Osteoblast (primary cell): ENCODE measurements around the gene MYO3B. TPM values are rescaled to one million over a fixed set of nuclear protein-coding genes. Genes with fewer than 3 reads are reported as not detected.

ENCODE experiments used
- DNase-seq: peaks from one replicate; pipeline ENCODE4 v3.0.0; 2011; ENCODE audit warnings: low spot score, mixed read lengths; ENCODE audit not compliant: insufficient read length; ENCODE audit errors: missing footprints
- H2AFZ ChIP-seq: 2 replicates; pipeline ENCODE4 v1.6.0; 2011; ENCODE audit warnings: mild to moderate bottlenecking, low read length
- H3K27ac ChIP-seq: 2 replicates; pipeline ENCODE4 v1.5.1; 2011; ENCODE audit warnings: mild to moderate bottlenecking, low read depth, low read length, moderate library complexity
- H3K27me3 ChIP-seq: 2 replicates; pipeline ENCODE4 v1.6.0; 2012; ENCODE audit warnings: mild to moderate bottlenecking, control low read depth, inconsistent platforms, low read length, moderate library complexity; ENCODE audit not compliant: insufficient read depth
- H3K36me3 ChIP-seq: 2 replicates; pipeline ENCODE4 v1.5.1; 2011; ENCODE audit warnings: mild to moderate bottlenecking, low read length, control low read depth, moderate library complexity; ENCODE audit not compliant: insufficient read depth
- H3K4me1 ChIP-seq: 2 replicates; pipeline ENCODE4 v1.5.1; 2011; ENCODE audit warnings: mild to moderate bottlenecking, low read length, control low read depth, moderate library complexity; ENCODE audit not compliant: insufficient read depth
- H3K4me2 ChIP-seq: 2 replicates; pipeline ENCODE4 v1.6.0; 2011; ENCODE audit warnings: mild to moderate bottlenecking, low read length; ENCODE audit not compliant: insufficient read depth
- H3K4me3 ChIP-seq: fragments of 200-600 bp; sonication (generic); 3 replicates; pipeline ENCODE4 v1.5.1; 2012; ENCODE audit warnings: mild to moderate bottlenecking, low read length, inconsistent platforms; ENCODE audit not compliant: insufficient read depth
- H3K79me2 ChIP-seq: 2 replicates; pipeline ENCODE4 v1.6.0; 2012; ENCODE audit warnings: mild to moderate bottlenecking, low read length, control low read depth, inconsistent platforms; ENCODE audit not compliant: insufficient read depth
- H3K9me3 ChIP-seq: 2 replicates; pipeline ENCODE4 v1.5.1; 2011; ENCODE audit warnings: low read depth, low read length, control low read depth
- H4K20me1 ChIP-seq: 2 replicates; pipeline ENCODE4 v1.6.0; 2012; ENCODE audit warnings: mild to moderate bottlenecking, low read length, control low read depth; ENCODE audit not compliant: insufficient read depth
- total RNA-seq: library from RNA; depleted of rRNA; stranded (reverse); fragments of >200 nt; gene quantifications from 2 replicates; pipeline ENCODE4 v1.2.3, GENCODE V29; 2012
- TF ChIP-seq, protein P1 (sequence below): IDR thresholded peaks from 2 replicates; pipeline ENCODE4 v1.5.1; 2011; ENCODE audit warnings: mild to moderate bottlenecking, low read depth, low read length, moderate library complexity; ENCODE audit errors: extremely low read depth

The MYO3B gene
- total RNA-seq, 1 donor = 0.36 TPM

DNA sequence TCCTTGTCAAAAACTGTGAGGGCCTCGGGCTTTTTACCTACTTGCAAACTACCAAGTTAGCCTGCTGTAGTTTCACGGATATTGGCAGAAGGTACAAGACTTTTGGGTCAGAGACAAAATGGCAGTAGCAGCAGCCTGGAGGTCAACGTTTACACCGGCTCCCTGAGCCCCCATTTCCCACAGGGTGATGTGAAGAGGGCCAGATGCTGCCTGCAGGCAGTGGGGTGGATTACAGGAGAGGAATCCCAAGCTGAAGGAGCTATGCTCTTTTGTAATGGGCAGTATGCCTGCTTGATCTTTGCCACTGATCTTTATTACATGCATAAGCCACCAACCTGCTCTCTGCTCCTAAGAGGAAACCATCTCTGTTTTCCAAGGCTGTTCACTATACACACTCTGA is 507.6 kb downstream of the MYO3B start:
- Histone ChIP-seq H3K36me3 (no peaks in the 10 kb centered on the region), H3K27ac (no peak overlapping the region), H3K9me3 (no peaks in the 10 kb centered on the region), H2AFZ (no peak overlapping the region), H4K20me1 (no peaks in the 10 kb centered on the region), H3K27me3 (no peaks in the 10 kb centered on the region), H3K4me2 (no peak overlapping the region), H3K4me3 (no peak overlapping the region), H3K79me2 (no peaks in the 10 kb centered on the region), H3K4me1 (no peaks in the 10 kb centered on the region)
- no peak for DNase-seq
- TF ChIP-seq, protein P1, sequence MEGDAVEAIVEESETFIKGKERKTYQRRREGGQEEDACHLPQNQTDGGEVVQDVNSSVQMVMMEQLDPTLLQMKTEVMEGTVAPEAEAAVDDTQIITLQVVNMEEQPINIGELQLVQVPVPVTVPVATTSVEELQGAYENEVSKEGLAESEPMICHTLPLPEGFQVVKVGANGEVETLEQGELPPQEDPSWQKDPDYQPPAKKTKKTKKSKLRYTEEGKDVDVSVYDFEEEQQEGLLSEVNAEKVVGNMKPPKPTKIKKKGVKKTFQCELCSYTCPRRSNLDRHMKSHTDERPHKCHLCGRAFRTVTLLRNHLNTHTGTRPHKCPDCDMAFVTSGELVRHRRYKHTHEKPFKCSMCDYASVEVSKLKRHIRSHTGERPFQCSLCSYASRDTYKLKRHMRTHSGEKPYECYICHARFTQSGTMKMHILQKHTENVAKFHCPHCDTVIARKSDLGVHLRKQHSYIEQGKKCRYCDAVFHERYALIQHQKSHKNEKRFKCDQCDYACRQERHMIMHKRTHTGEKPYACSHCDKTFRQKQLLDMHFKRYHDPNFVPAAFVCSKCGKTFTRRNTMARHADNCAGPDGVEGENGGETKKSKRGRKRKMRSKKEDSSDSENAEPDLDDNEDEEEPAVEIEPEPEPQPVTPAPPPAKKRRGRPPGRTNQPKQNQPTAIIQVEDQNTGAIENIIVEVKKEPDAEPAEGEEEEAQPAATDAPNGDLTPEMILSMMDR = no peak

DNA sequence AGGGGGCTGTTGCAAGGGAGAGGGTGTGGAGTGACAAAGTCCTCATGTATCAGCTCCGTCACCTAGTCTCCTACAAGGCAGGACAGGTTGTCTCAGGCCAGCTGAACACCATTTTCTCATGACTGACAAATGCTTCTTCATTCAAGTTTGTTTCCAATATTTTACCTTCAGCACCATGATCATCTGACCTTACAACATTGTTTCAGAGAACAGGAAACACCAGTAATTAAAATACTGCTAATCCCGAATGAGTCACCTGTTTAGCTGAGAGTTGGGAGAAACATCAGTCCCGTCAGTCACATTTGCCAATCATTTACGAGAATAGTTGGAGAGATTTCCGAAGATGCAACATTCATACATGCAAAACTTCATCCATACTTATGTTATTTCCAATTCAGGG is 511.5 kb downstream of the MYO3B start:
- no peaks in the 10 kb centered on the region for H3K36me3 ChIP-seq
- no peaks in the 10 kb centered on the region for H3K79me2 ChIP-seq
- H4K20me1 ChIP-seq = no peaks in the 10 kb centered on the region
- no peaks in the 10 kb centered on the region for H3K27me3 ChIP-seq
- no peak overlapping the region for H2AFZ ChIP-seq
- H3K4me2 ChIP-seq = no peak overlapping the region
- H3K27ac ChIP-seq = no peak overlapping the region
- TF ChIP-seq, protein P1 = no peak
- DNase-seq = no peak
- H3K4me3 ChIP-seq = no peak overlapping the region
- no peaks in the 10 kb centered on the region for H3K4me1 ChIP-seq
- H3K9me3 ChIP-seq = no peaks in the 10 kb centered on the region

DNA sequence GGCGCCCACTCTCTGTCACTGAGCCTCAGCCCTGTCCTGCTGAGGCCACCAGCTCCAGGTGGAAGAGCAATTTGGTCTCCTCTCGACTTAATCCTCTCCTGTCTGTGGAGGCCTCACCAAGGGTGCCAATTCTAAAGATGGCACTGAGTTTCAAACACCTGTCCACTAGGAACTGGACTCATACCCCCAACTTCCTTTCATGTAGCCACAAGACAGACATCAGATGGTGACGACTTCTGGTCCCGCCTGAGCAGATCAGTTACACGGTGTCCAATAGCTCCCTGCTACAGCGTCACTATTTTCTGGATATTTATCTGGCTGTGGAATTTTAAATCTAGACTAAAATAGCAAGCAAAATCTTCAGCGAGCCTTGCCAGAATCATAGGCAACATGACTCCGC is 512.7 kb downstream of the MYO3B start:
- Histone ChIP-seq H3K36me3 (no peaks in the 10 kb centered on the region), H3K4me1 (no peaks in the 10 kb centered on the region), H3K9me3 (no peaks in the 10 kb centered on the region), H3K4me2 (no peak overlapping the region), H3K27ac (no peak overlapping the region), H3K4me3 (no peak overlapping the region), H3K27me3 (no peaks in the 10 kb centered on the region), H2AFZ (no peak overlapping the region), H4K20me1 (no peaks in the 10 kb centered on the region), H3K79me2 (no peaks in the 10 kb centered on the region)
- TF ChIP-seq, protein P1 = no peak
- no peak for DNase-seq

DNA sequence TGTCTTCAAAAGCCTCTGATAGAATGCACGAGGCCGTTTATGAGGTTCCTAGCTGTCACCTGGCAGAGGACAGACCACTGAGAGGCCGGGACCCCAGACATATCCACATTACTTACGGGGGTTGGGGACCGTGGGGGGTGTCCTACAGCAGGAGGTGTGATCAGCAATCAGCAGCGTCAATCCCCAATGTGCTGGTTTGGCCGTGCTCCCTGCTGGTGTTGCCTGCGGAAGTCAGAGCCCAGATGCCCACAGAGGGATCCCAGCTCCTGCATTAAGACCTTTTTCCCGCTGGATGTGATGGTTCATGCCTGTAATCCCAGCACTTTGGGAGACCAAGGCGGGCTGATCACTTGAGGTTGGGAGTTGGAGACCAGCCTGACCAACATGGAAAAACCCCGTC is 516.4 kb downstream of the MYO3B start:
- H4K20me1 ChIP-seq = no peaks in the 10 kb centered on the region
- no peaks in the 10 kb centered on the region for H3K4me1 ChIP-seq
- H2AFZ ChIP-seq = no peak overlapping the region
- no peak overlapping the region for H3K4me2 ChIP-seq
- no peaks in the 10 kb centered on the region for H3K79me2 ChIP-seq
- H3K27me3 ChIP-seq = no peaks in the 10 kb centered on the region
- DNase-seq = no peak
- TF ChIP-seq, protein P1 = no peak
- H3K9me3 ChIP-seq = no peaks in the 10 kb centered on the region
- no peaks in the 10 kb centered on the region for H3K36me3 ChIP-seq
- H3K27ac ChIP-seq = no peak overlapping the region
- H3K4me3 ChIP-seq = no peak overlapping the region
